Nephron progenitor cell (in vitro differentiated cells): ENCODE data around the gene ZNF487.

Source experiments
- DNase-seq: peaks from one replicate; pipeline ENCODE4 v3.0.0; 2021
- H3K27ac Mint-ChIP-seq: 2 replicates; pipeline ENCODE4 v1.8.0; 2021; ENCODE audit warnings: mild to moderate bottlenecking, moderate library complexity, mixed read lengths
- H3K27me3 Mint-ChIP-seq: 2 replicates; pipeline ENCODE4 v1.8.0; 2021; ENCODE audit warnings: mild to moderate bottlenecking, low read depth, mixed read lengths; ENCODE audit not compliant: poor library complexity
- H3K36me3 Mint-ChIP-seq: 2 replicates; pipeline ENCODE4 v1.8.0; 2021; ENCODE audit warnings: low read depth, mixed read lengths
- H3K4me1 Mint-ChIP-seq: 2 replicates; pipeline ENCODE4 v1.8.0; 2021; ENCODE audit warnings: mixed read lengths
- H3K4me3 Mint-ChIP-seq: 2 replicates; pipeline ENCODE4 v1.8.0; 2021; ENCODE audit warnings: mild to moderate bottlenecking, moderate library complexity, mixed read lengths
- H3K9me3 Mint-ChIP-seq: 2 replicates; pipeline ENCODE4 v1.8.0; 2021; ENCODE audit warnings: mild to moderate bottlenecking, moderate library complexity, mixed read lengths
- TF ChIP-seq, protein P1 (sequence below): fragments of 200-600 bp; sonication (generic); IDR thresholded peaks from 2 replicates; pipeline ENCODE4 v1.5.0; 2021; ENCODE audit warnings: antibody characterized with exemption

The ZNF487 gene

DNA sequence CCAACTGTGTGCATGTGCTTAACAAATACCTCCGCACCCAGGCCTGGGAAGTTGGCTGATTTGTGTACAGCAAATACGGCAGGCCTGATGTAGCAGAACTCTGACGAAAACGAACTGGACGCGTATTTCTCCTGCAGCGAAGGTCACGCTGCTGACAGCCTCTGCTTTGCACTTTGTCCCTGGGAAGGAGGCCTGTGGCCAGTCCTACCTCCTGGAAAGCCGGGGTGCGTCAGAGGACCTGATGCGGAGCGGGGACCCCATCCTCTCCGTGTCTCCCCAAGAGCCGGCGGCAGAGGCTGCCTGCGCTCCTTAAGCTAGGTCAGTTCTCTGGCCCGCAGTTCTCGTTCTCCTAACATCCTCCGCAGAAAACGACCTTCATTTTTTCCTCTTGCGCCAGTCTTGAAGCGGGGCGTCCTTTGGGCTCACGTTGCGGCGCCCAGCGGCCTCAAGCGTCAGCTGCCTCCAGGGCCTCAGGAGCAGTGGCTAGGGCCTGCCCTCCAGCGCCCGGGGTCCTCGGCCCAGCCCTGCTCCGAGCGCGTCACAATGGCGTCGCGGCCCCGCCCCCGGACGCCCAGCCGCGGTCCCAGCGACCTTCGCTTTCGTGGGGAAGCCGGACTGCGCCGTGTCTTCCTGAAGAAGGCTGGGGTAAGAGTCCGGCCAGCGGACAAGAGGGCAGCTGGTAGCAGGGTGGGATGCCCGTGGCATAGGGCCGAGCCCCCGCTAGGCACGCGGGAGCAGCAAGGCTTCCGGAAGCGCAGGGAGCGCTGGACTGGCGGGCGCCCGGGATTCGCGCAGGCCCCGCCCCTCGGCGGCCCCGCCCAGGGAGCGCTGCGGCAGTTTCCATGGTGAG is at the start of gene ZNF487:
Gene ZNF487 (plus strand): TSS at position 821 of the 850 bp plus-strand sequence. CDS start 38,703 bp downstream, outside the sequence.
- peaks cover 8% of the 10 kb centered on the region for H3K9me3 Mint-ChIP-seq
- H3K4me1 Mint-ChIP-seq = peaks cover 17% of the 10 kb centered on the region
- peak within 1 kb of the TSS; percentile 95 for H3K4me3 Mint-ChIP-seq
- TF ChIP-seq, protein P1, sequence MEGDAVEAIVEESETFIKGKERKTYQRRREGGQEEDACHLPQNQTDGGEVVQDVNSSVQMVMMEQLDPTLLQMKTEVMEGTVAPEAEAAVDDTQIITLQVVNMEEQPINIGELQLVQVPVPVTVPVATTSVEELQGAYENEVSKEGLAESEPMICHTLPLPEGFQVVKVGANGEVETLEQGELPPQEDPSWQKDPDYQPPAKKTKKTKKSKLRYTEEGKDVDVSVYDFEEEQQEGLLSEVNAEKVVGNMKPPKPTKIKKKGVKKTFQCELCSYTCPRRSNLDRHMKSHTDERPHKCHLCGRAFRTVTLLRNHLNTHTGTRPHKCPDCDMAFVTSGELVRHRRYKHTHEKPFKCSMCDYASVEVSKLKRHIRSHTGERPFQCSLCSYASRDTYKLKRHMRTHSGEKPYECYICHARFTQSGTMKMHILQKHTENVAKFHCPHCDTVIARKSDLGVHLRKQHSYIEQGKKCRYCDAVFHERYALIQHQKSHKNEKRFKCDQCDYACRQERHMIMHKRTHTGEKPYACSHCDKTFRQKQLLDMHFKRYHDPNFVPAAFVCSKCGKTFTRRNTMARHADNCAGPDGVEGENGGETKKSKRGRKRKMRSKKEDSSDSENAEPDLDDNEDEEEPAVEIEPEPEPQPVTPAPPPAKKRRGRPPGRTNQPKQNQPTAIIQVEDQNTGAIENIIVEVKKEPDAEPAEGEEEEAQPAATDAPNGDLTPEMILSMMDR = no peak
- DNase-seq = peak; percentile 86
- peaks cover 10% of the 10 kb centered on the region for H3K36me3 Mint-ChIP-seq
- peak within 1 kb of the TSS; percentile 99 for H3K27ac Mint-ChIP-seq
- H3K27me3 Mint-ChIP-seq = no peaks in the 10 kb centered on the region

- Mint-ChIP-seq H3K27ac (peak overlapping the region; percentile 80), H3K27me3 (no peaks in the 10 kb centered on the region), H3K9me3 (no peaks in the 10 kb centered on the region), H3K4me1 (peaks cover 20% of the 10 kb centered on the region), H3K36me3 (peaks cover 58% of the 10 kb centered on the region), H3K4me3 (no peak overlapping the region)
- TF ChIP-seq, protein P1 = no peak
- no peak for DNase-seq
Measured at GRCh38 chr10:43387678-43388032, 49.3 kb upstream of the ZNF487 start.

DNA sequence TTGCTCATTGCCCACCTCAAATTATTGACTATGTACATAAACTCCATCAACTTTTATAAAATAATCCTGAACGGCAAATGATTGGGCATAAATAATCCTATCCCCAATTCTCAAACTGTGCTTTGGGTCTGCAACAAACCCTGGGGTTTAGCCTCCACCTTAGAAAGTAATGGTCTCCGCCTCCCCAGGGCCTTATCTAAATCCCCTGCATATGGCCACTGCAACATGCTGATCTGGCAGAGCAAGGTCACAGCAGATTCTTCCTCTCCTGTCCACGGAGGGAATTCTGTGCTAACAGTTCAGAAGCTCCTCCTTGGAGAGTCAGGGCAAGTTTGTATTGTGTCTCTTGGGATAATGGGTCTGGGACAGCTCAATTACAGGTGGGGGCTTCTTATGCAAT is 47.0 kb upstream of the ZNF487 start:
- H3K4me3 Mint-ChIP-seq = no peak overlapping the region
- H3K4me1 Mint-ChIP-seq = peaks cover 37% of the 10 kb centered on the region
- TF ChIP-seq, protein P1 = no peak
- H3K36me3 Mint-ChIP-seq = peaks cover 70% of the 10 kb centered on the region
- H3K9me3 Mint-ChIP-seq = no peaks in the 10 kb centered on the region
- no peaks in the 10 kb centered on the region for H3K27me3 Mint-ChIP-seq
- no peak for DNase-seq
- peak overlapping the region; percentile 88 for H3K27ac Mint-ChIP-seq

DNA sequence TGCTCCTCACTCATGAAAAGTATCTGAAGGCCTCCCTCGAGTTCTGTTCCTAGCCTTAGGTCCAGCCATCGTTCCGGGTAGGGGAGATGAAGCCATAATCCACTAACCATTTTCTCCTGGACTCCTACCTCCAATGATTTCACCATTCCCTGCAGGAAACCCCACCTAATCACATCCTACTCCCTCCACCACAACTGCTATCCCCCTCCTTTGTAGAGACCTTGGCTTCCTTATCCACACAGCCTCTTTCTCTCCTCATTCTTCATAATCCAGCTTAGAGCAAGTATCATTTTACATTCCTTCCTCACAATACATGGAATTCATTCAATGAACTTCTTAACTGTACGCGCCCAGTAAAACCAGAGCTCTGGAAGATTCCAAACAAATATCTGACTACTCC is 46.6 kb upstream of the ZNF487 start:
- Mint-ChIP-seq H3K27me3 (no peaks in the 10 kb centered on the region), H3K4me3 (no peak overlapping the region), H3K36me3 (peaks cover 70% of the 10 kb centered on the region), H3K9me3 (no peaks in the 10 kb centered on the region), H3K4me1 (peaks cover 42% of the 10 kb centered on the region), H3K27ac (peak overlapping the region; percentile 88)
- DNase-seq = no peak
- TF ChIP-seq, protein P1 = no peak

DNA sequence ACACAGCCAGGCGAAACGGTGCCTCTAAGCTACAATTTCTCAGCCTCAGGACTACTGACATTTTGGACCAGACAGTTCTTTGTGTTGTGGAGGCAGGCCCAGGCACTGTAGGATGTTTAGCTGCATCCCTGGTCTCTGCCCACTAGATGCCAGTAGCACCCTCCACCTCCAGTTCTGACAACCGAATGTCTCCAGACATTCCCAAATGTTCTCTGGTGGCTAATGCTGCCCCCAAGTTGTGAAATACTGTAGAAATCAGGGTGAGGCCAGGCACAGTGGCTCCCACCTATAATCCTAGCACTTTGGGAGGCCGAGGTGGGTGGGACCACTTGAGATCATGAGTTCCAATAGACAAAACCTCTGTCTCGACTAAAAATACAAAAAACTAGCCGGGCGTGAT is 46.2 kb upstream of the ZNF487 start:
- DNase-seq = peak; percentile 15
- H3K4me3 Mint-ChIP-seq = no peak overlapping the region

More for the DNA sequence above, 46.2 kb upstream of the ZNF487 start:
- peak overlapping the region; percentile 88 for H3K27ac Mint-ChIP-seq
- no peaks in the 10 kb centered on the region for H3K9me3 Mint-ChIP-seq
- peaks cover 45% of the 10 kb centered on the region for H3K4me1 Mint-ChIP-seq
- H3K36me3 Mint-ChIP-seq = peaks cover 67% of the 10 kb centered on the region
- TF ChIP-seq, protein P1 = peak; percentile 35
- no peaks in the 10 kb centered on the region for H3K27me3 Mint-ChIP-seq
